Measurements from ENCODE around the gene DNAH2. TPM values are rescaled to one million over a fixed set of nuclear protein-coding genes. Genes with fewer than 3 reads are reported as not detected.

Gene DNAH2
- total and polyA plus RNA-seq, 2 donors (not counting 3 experiments of a cell fraction or from before 2014, with no cell fraction given): 0.10 to 0.11 TPM

DNA sequence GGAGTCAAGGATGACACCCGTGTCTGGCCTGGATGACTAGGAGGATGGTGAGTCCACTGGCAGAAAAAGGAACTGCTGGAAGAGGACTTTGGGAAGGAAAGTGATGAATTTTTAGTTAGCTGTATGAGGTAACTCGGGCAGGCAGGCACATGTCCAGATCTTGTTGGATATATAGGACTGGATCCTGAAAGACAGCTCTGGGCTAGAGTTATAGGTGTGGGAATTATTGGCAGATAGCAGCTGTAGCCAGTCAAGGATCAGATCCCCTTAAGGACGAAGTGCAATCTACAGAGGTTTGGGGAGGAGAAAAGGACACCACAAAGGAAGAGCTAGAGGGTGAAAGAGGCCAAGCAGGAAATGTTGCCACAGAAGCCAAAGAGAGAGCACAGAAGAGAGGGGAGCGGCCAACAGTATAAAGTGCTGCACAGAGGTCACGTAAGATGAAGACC, 150.4 kb downstream of the DNAH2 start:
- no TSS peak for BruUV-seq (replicated peaks)
- no peak for DNase-seq (ENCODE audit: low read depth, low spot score)

More for the DNA sequence above, 150.4 kb downstream of the DNAH2 start:
- Histone ChIP-seq H3K4me2 (ENCODE audit: insufficient read depth, low read length) (no peak overlapping the region), H3K27ac (ENCODE audit: insufficient read depth, low read depth, low read length) (no peak overlapping the region), H3K9me1 (replicated peaks; ENCODE audit: control insufficient read depth, extremely low read depth, insufficient read depth, low read length) (no peaks in the 10 kb centered on the region), H2AFZ (ENCODE audit: low read depth, low read length) (no peak overlapping the region), H4K20me1 (replicated peaks; ENCODE audit: control insufficient read depth, extremely low read depth, insufficient read depth, low read length) (no peaks in the 10 kb centered on the region), H3K4me1 (ENCODE audit: control insufficient read depth, extremely low read depth, insufficient read depth, low read length) (no peaks in the 10 kb centered on the region), H3K79me2 (ENCODE audit: control insufficient read depth, insufficient read depth, low read length) (no peaks in the 10 kb centered on the region), H3K36me3 (ENCODE audit: control insufficient read depth in 2 of 2, extremely low read depth in 1 of 2, insufficient read depth in 2 of 2, low read length in 2 of 2) (peaks cover 3 to 4% of the 10 kb centered on the region in 2 experiments), H3K9ac (replicated peaks; ENCODE audit: extremely low read depth, insufficient read depth, low read length) (no peak overlapping the region), H3K27me3 (ENCODE audit: control insufficient read depth in 2 of 2, insufficient read depth in 2 of 2, low read length in 2 of 2) (no peaks in the 10 kb centered on the region), H3K4me3 (replicated peaks in 1 of 3; ENCODE audit: insufficient read depth in 1 of 3, low read depth in 1 of 3, low read length in 3 of 3) (no peak overlapping the region), H3K9me3 (replicated peaks; ENCODE audit: control insufficient read depth, insufficient read depth, low read length) (no peaks in the 10 kb centered on the region)
- dilution Hi-C loops (cut with MboI; ENCODE audit: extremely low pct_ligation_motif_present, low sequenced_read_pairs): no loop called here
- intact Hi-C loops (cut with micrococcal nuclease): no loop called here
- CTCF ChIA-PET: interaction anchor here (1.3 to 1.5 kb wide), 2 partner anchors 21 to 115 kb away, joined by 3 to 4 read pairs; partner anchors contain the start of gene CHD3
- TF ChIP-seq EZH2 (IDR thresholded peaks at IDR 0.05; ENCODE audit: borderline replicate concordance, low read depth, low read length, severe bottlenecking): no peak
- TF ChIP-seq MAX (IDR thresholded peaks at IDR 0.05; ENCODE audit: insufficient read depth, insufficient read length): no peak
- no peak for TF ChIP-seq CTCF (IDR thresholded peaks at IDR 0.05; ENCODE audit: extremely low read depth in 1 of 2, insufficient read depth in 1 of 2, low read depth in 1 of 2, low read length in 2 of 2)
- TF ChIP-seq FOS (IDR thresholded peaks at IDR 0.05; ENCODE audit: borderline replicate concordance, insufficient read depth, low read length): no peak
- TF ChIP-seq POLR2AphosphoS5 (IDR thresholded peaks at IDR 0.05; ENCODE audit: insufficient read depth, low read depth, low read length): no peak
- TF ChIP-seq GATA2 (IDR thresholded peaks at IDR 0.05; ENCODE audit: insufficient read depth, insufficient read length, low read depth, low read length): no peak
- no peak for TF ChIP-seq MYC (IDR thresholded peaks at IDR 0.05; ENCODE audit: low read depth, low read length)
- TF ChIP-seq POLR2A (IDR thresholded peaks at IDR 0.05; ENCODE audit: low read depth, low read length): no peak
- TF ChIP-seq JUN (IDR thresholded peaks at IDR 0.05; ENCODE audit: borderline replicate concordance, insufficient read depth, insufficient read length, low read depth): no peak
- no peak for FAIRE-seq
- POLR2A ChIA-PET: no interaction called here
